Measurements from ENCODE around the gene RELN.

Gene RELN

DNA sequence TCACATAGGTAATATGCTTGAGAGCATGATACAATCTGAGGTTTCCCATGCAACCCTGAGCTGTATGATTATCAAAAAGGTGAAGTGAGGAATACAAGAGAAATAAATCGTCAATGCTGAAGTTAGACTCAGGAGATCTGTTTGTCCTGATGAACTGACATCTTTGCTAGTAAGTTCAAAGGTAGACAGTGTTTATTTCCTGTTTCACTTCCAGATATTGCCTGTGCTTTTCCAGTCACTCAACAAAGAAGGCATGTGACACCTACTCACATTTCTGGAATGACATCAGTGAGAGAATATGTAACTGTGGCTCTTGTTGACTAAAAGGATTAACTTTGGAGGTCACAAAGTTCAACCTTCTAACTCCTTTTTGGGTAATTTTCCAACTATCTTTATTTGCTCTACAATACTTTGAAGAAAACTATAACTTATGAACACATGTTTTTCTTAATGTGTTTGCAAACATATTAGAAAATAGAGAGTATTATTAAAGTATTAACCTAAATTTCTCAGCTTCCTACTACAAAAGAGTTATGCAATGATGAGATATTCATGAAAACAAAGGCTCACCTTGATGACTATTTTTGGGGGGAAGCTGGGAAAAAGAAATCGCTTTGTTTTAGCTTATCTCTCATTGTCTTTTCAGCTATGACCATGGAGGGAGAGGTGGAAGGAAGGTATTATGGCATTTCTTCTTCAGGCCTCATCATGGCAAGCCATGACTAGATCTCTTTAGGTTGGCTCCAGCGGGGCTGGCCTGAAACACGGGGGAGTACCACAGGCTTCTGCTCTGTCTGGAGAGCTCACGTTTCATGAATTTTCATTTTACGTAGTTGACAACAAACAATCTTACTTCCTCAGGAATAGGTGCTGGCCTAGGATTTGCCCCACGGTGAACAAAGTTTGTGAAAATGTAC is 328.7 kb downstream of the RELN start:
- Histone ChIP-seq H3K4me1 (ENCODE audit: control insufficient read depth in 1 of 2, insufficient read depth in 1 of 2, low read depth in 1 of 2, low read length in 1 of 2) (no peaks in the 10 kb centered on the region), H3K27ac (no peak overlapping the region), H3K27me3 (no peaks in the 10 kb centered on the region), H3K36me3 (no peaks in the 10 kb centered on the region), H3K4me3 (ENCODE audit: low read depth in 1 of 2, low read length in 1 of 2) (no peak overlapping the region), H3K9me3 (no peaks in the 10 kb centered on the region)
- TF ChIP-seq CTCF (IDR thresholded peaks at IDR 0.05) = no peak

DNA sequence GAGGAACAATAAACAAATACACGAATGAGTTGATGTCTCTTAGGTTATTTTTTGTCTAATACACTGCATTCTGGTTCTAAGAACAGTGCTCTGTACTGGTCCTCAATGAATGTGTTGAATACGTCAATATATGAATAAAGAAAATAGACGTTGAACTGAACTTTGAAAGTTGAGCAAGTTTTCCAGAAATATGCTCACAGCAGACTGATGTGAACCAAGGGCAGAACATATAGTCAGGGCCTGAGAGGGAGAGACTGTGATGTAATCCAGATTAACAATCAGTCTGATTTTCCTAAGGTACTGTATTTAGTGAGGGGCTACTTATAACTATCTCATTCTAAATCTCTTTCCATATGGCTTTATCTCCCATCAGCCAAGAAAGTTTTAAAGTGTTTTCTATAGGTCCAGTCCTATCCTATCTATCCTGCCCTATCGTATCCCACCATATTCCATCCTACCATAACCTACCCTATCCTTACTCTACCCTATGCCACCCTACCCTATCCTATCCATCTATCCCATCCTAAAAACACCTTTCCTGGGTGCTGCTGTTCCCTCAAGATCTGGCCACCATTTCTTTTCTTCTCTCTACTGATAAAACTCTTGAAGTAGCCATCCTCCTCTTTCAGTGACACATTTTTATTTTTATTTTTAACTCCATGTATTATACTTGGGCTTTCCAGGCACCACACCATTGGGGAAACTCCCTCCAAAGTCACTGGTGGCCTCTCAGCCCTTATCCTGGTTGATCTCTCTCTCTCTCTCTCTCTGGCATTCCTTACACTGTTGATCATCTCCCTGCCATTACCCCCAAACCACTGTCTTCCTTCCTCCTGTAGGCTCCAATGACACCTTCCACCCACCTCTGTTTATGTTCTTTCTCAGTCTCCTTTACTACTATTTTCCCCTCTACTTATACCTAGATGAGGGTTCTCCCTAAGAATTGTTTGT is 331.1 kb downstream of the RELN start:
- H3K4me3 ChIP-seq (ENCODE audit: low read depth in 1 of 2, low read length in 1 of 2) = no peak overlapping the region
- TF ChIP-seq CTCF (IDR thresholded peaks at IDR 0.05) = no peak
- H3K36me3 ChIP-seq = no peaks in the 10 kb centered on the region
- no peak overlapping the region for H3K27ac ChIP-seq
- H3K27me3 ChIP-seq = no peaks in the 10 kb centered on the region
- H3K9me3 ChIP-seq = no peaks in the 10 kb centered on the region
- no peaks in the 10 kb centered on the region for H3K4me1 ChIP-seq (ENCODE audit: control insufficient read depth in 1 of 2, insufficient read depth in 1 of 2, low read depth in 1 of 2, low read length in 1 of 2)

DNA sequence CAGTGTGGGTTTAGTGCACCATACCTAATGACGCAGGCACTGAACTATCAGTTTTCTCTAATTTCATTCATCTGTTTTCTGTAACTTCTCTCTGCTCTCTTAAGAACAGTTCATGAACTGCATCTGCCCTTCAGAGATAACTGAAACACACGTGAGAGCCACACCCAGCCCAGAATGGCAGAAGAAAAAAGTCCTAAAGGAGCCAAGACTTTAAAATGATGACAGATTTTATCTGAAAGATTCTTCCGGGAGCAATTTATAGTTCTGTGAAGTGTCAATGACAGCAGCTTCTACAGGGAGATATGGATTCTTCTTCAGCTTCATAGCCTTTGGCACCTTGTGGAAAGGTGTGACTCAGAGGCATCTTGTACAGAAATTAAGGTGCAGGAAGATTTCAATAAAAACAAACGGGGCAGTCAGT is 332.0 kb downstream of the RELN start:
- no peak overlapping the region for H3K27ac ChIP-seq
- no peaks in the 10 kb centered on the region for H3K36me3 ChIP-seq
- no peak overlapping the region for H3K4me3 ChIP-seq (ENCODE audit: low read depth in 1 of 2, low read length in 1 of 2)
- H3K9me3 ChIP-seq = no peaks in the 10 kb centered on the region
- H3K4me1 ChIP-seq (ENCODE audit: control insufficient read depth in 1 of 2, insufficient read depth in 1 of 2, low read depth in 1 of 2, low read length in 1 of 2) = no peaks in the 10 kb centered on the region
- no peak for TF ChIP-seq CTCF (IDR thresholded peaks at IDR 0.05)
- H3K27me3 ChIP-seq = no peaks in the 10 kb centered on the region

- H3K9me3 ChIP-seq = no peaks in the 10 kb centered on the region
- H3K4me1 ChIP-seq (ENCODE audit: control insufficient read depth in 1 of 2, insufficient read depth in 1 of 2, low read depth in 1 of 2, low read length in 1 of 2) = no peaks in the 10 kb centered on the region
- no peak for TF ChIP-seq CTCF (IDR thresholded peaks at IDR 0.05)
- no peaks in the 10 kb centered on the region for H3K36me3 ChIP-seq
- no peaks in the 10 kb centered on the region for H3K27me3 ChIP-seq
- H3K4me3 ChIP-seq (ENCODE audit: low read depth in 1 of 2, low read length in 1 of 2) = no peak overlapping the region
- no peak overlapping the region for H3K27ac ChIP-seq
Observed at GRCh38 chr7:103656221-103656620, 333.2 kb downstream of the RELN start.

DNA sequence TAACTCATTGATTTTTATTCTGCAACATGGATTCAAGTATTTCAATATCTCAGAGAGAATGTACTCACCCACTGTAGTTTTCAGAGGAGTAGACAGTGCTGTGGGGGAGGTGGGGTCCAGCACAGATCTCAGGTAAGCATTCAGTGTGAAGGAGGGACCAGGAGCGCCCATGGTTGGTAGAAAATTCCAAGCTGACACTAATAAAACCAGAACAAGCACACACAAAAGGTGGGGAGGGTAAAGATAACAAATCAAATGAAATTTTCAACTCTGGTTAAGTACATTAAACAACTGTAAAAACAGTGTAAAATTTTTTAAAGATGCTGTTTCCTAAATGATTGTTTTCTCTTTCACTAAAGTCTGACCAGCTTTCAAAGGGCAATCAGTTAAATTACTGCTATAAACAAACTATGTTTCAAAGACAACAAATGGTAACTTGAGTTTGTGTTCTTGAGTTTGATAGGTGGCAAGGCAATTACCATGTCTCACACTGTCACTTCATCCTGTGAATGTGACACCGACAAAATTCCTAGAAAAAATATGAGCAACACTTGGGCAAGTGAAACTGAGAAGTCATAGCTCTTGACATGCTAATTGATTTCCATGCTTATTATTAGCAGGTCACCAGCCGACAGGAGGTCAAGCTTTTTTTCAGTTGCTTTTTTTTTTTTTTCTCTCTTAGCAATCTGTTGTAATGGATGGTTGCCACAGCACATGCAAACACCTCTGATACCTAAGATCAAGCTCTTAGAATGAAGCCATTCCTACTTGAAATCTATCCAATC is 337.7 kb downstream of the RELN start:
- no peak overlapping the region for H3K27ac ChIP-seq
- H3K36me3 ChIP-seq = no peaks in the 10 kb centered on the region
- no peaks in the 10 kb centered on the region for H3K4me1 ChIP-seq (ENCODE audit: control insufficient read depth in 1 of 2, insufficient read depth in 1 of 2, low read depth in 1 of 2, low read length in 1 of 2)
- H3K9me3 ChIP-seq = no peaks in the 10 kb centered on the region
- no peaks in the 10 kb centered on the region for H3K27me3 ChIP-seq
- no peak for TF ChIP-seq CTCF (IDR thresholded peaks at IDR 0.05)
- no peak overlapping the region for H3K4me3 ChIP-seq (ENCODE audit: low read depth in 1 of 2, low read length in 1 of 2)

Data from neutrophil (primary cell).